Measurements from ENCODE around the gene KCNN3.
A peak's percentile ranks its signal among the peaks of the same experiment; 100 is the strongest.

Gene KCNN3

GRCh38 chr1:154840269-154841176, 29.6 kb downstream of the KCNN3 start:
- peak; percentile 27 for DNase-seq (ENCODE audit: low spot score)

DNA sequence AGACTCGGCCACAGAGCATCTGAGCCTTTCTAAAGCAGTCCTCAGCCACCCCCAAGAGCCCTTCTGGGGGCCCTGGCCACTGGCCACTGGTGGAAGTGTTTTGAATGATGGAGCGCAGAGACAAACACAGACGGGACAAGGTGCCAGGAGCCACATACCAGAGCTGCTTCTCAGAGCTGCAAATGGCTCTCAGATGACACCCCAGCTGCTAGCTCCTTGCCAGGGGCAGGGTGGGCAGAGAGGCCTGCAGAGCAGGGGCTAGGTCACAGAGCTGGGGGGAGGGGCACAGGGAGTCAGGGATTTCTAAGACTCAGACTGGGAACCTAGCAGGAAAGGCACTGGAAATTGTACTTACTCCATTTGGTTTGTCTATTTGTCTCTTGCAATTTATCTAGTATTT, 30.4 kb downstream of the KCNN3 start:
- no peak for DNase-seq (ENCODE audit: low spot score)

DNA sequence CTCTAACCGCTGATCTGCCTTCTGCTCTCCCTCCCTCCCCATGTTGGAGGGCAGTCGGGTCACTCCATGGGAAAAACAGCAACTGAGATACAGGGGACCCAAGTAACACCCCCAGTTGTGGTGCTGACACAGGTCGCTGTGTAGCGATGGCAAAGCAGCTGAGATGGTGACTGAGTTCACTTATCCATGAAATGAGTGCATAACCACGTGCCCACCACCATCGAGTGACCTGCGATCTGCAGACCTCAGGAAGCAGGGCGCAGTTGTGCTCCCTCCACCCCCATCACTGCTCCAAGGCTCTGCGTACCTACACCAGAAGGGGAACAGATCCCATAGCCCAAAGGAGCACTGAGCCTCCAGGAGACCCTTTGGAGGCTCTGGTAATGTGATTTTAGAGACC, 31.1 kb downstream of the KCNN3 start:
- no peak for DNase-seq (ENCODE audit: low spot score)

DNA sequence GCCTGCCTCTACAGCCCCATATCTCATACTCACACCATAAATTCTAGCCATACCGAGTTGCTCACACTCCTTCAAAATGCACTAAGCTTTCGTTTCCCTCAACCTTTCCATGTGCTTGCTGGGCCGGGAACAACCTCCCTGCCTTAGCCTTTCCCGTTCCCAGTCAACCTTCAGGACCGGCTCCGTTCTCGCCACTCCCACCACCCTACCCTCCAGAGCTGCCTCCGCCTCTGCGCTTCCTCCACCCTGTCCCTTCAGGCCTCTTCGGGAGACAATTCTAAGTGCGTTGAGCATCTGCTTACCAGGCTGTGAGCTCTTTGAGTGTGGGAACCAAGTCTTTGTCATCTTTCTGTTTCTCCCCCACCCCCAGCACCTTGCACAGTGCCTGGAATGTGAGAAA, 31.6 kb downstream of the KCNN3 start:
- no peak for DNase-seq (ENCODE audit: low spot score)

GRCh38 chr1:154837672-154838171, 32.4 kb downstream of the KCNN3 start:
- no peak for DNase-seq (ENCODE audit: low spot score)

GRCh38 chr1:154837034-154837671, 32.9 kb downstream of the KCNN3 start:
- DNase-seq (ENCODE audit: low spot score), result no peak

DNA sequence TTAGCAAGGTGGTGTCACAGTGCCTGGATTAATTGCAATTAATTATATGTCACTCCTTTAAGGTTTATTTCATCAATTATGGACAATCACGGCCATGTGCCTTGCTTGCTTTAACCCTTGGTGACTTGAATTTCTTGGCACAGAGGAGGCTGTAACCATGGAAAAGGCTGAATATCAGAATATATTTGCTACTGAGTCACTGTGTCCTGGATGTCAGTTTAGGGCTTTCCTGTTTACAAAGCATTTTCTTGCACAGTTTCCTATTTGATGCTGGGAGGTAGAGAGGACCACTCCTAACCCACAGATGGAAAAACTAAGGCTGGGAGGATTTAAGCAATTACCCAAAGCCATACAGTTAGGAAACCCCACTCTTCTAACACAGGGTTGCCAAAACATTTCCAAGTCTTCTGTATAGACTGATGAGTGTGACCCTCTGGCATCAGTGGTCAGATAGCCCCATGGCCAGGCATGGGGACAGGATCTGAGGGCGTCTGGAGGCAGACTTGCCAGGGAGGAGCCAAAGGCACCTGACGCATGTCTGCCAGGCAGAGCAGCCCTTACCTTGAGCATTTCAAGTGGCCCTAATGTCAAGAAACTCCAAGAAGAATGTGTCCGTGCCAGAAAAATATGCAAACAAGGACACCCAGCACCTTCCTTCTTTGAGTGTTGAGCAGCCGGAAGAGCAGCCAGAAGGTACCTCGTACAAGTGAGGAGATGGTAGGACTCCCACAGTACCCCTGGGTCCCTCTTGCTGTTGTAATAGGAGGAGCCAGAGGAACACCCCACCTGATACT, 34.4 kb downstream of the KCNN3 start:
- DNase-seq (ENCODE audit: low spot score), result no peak

DNA sequence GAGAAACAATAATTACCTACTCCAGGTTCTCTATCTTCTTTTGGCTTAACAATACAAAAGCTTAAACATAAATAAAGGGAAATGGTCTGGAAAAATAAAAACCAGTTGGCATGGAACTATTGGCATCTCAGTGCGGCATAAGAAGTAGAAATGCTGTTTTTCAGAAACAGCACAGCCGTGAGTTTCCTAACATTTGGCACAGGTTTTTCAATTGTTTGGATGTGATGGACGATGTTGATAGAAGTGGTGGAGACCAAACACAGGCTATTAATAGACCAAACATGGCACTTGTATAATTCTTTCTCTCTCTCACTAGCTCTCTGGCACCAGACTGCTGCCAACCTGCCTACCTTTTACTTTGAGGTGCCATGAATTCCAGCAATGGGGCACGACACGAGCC, 36.2 kb downstream of the KCNN3 start:
- DNase-seq (ENCODE audit: low spot score), result no peak

- DNase-seq (ENCODE audit: low spot score), result no peak
These were observed 36.9 kb downstream of the KCNN3 start for GRCh38 chr1:154833209-154833608.

DNA sequence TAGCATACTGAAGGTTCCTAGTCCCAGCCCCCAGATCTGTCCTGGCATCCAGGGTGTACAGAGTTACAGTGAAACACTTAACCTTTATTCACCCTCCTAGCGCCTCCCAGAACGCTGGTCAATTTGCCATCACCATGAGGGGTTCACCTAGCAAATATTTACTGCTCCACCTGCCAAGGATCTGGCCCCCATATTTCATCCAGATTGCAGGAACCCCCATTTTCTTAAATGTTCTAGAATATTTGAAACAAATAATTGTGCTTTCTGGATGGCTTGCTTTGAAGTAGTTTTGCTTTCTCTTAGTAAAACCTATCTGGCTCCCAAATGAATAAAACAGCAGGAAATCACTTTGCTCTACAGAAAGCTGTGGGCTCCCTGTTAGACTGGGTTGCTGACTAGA, 37.7 kb downstream of the KCNN3 start:
- DNase-seq (ENCODE audit: low spot score), result no peak

DNA sequence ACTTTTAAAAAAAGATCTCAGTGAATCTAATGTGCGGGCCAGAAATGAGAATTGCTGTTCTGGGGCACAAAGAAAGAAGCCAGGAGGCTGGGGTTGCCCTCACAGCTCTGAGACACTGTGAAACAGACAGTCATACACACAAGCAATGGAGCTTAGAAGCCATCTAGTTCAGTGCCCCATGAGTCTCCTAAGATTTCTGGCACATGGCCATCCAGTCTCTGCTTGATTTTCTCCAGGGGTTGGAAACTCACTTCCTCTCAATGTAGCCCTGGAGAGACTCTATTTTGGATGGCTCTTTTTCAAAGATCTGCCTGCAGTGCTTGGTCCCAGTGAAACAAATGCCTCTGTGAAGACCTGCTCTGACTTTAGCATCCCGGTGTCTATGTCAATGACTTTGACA, 38.6 kb downstream of the KCNN3 start:
- no peak for DNase-seq (ENCODE audit: low spot score)

GRCh38 chr1:154829062-154829461, 41.0 kb downstream of the KCNN3 start:
- DNase-seq (ENCODE audit: low spot score), result no peak

GRCh38 chr1:154824179-154825000, 45.7 kb downstream of the KCNN3 start:
- DNase-seq (ENCODE audit: low spot score), result no peak

DNA sequence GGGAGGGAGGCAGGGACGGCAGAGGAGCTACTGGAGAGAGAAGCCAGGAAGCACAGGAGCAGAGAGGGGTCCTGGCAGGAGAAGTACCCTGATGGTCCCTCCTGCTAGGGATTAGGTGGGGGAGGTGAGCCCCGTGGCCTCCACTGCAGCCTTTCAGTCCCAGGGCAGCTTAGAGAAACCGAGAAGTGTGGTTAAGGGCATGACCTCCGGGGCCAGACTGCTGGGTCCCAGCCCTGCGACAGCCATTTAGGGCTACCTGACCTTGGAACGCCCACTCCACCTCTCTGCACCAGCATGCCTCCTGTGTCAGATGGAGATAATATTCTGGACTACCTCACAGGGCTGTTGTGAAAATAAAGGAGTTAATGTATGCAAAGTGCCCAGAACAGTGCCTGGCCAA, 47.4 kb downstream of the KCNN3 start:
- no peak for DNase-seq (ENCODE audit: low spot score)

GRCh38 chr1:154822233-154822632, 47.8 kb downstream of the KCNN3 start:
- DNase-seq (ENCODE audit: low spot score), result no peak

GRCh38 chr1:154821083-154821482, 49.0 kb downstream of the KCNN3 start:
- DNase-seq (ENCODE audit: low spot score), result no peak

- no peak for DNase-seq (ENCODE audit: low spot score)
These were observed 49.4 kb downstream of the KCNN3 start for GRCh38 chr1:154820646-154821045.

- no peak for DNase-seq (ENCODE audit: low spot score)
These were observed 50.2 kb downstream of the KCNN3 start for GRCh38 chr1:154819628-154820590.

GRCh38 chr1:154818911-154819310, 51.2 kb downstream of the KCNN3 start:
- DNase-seq (ENCODE audit: low spot score), result no peak

DNA sequence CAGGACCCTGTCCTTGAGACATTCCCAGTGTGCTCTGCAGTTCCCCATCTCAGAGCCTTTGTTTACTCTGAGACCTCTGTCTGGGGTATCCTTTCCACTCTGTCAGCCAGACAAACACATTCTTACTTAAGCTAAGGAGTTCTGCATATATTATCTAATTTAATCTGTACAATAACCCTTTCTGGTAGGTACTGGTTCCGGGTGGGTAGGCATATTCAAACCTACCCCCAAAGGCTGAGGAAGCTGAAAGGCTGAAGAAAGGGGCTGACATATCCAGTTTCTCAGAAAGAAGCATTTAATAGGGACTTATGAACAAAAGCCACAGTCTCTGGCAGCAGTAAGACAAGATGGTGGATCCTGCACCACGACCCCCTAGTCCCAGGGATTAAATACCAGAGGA, 53.1 kb downstream of the KCNN3 start:
- DNase-seq (ENCODE audit: low spot score), result no peak

- DNase-seq (ENCODE audit: low spot score), result no peak
These were observed 53.7 kb downstream of the KCNN3 start for GRCh38 chr1:154816369-154816768.

Measured in COLO829 (cell line).